Activated T-cell treated with anti-CD3 and anti-CD28 coated beads, Interleukin-2, amount 50 U/mL, for 4 hours (primary cell): ENCODE results near the gene EPX. TPM values are rescaled to one million over a fixed set of nuclear protein-coding genes. Genes with fewer than 3 reads are reported as not detected.

Experiments
- ATAC-seq, 2 donors: fragments of 200-7000 bp; cut with Tn5 transposase; one replicate each; pipeline ENCODE4 v1.10.0; 2021
- DNase-seq: peaks from one replicate; pipeline ENCODE4 v3.0.0-alpha.2; 2020
- H3K27me3 Mint-ChIP-seq: one replicate; pipeline ENCODE4 v1.8.0; 2021; ENCODE audit warnings: low read depth, mixed read lengths
- H3K36me3 Mint-ChIP-seq: one replicate; pipeline ENCODE4 v1.8.0; 2022; ENCODE audit warnings: mixed read lengths; ENCODE audit not compliant: insufficient read depth
- H3K4me1 Mint-ChIP-seq: one replicate; pipeline ENCODE4 v1.8.0; 2021; ENCODE audit warnings: low read depth, mixed read lengths
- H3K4me3 Mint-ChIP-seq: one replicate; pipeline ENCODE4 v1.8.0; 2021; ENCODE audit warnings: mild to moderate bottlenecking, moderate library complexity, mixed read lengths
- H3K9me3 Mint-ChIP-seq: one replicate; pipeline ENCODE4 v1.8.0; 2021; ENCODE audit warnings: mixed read lengths
- total RNA-seq, 3 donors: library from RNA; stranded (reverse); gene quantifications; one replicate each; pipeline ENCODE4 v1.2.1, GENCODE V29; 2021

The EPX gene
- total RNA-seq, 3 donors from 2014 or later = not detected

DNA sequence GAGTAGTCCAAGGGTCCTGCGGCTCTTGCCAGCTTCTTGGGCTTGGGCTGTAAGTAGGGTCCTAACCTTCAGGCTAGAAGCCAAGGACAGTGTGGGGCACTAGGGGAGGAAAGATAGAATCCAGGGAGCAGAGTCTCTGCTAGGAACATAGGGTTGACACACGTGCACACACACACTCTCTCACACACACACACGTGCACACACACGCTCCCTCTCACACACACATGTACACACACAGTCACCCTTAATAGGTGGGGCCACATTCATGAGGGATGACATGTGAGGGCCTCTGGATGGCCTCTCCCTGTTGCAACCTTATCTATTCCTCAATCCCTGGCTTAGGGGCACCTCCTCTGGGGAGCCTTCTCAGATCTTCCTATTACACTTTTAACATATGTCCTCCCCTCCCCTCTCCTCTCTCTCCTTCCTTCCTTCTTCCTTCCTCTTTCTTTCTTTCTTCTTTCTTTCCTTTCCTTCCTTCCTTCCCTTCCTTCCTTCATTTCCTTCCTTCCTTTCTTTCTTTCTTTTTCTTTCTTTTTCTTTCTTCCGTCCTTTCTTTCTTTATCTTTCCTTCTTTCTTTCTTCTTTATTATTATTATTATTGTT, 3.1 kb downstream of the EPX start:
- Mint-ChIP-seq H3K4me1 (peaks cover 1% of the 10 kb centered on the region), H3K9me3 (no peaks in the 10 kb centered on the region), H3K27me3 (peaks cover 14% of the 10 kb centered on the region), H3K4me3 (no peak overlapping the region), H3K36me3 (no peaks in the 10 kb centered on the region)
- DNase-seq (no peak), ATAC-seq (no peak)

DNA sequence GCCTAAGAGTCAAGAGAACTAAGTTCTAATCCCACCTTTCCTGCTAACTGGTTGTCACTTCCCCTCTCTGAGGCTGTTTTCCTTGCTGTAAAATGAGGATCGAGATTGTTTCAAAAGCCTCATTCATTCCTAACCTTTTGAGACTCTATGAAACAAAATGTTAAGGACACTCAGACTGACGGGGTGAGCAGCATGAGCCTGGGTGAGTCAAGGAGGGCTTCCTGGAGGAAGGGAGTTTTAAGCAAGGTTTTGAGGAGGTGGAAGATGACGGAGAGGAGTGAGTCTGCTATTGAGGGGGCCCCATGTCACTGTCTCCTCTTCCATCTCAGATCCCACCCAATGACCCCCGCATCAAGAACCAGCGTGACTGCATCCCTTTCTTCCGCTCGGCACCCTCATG, 4.1 kb downstream of the EPX start:
- no peaks in the 10 kb centered on the region for H3K36me3 Mint-ChIP-seq
- H3K27me3 Mint-ChIP-seq = peaks cover 13% of the 10 kb centered on the region
- ATAC-seq (no peak), DNase-seq (no peak)
- no peaks in the 10 kb centered on the region for H3K9me3 Mint-ChIP-seq
- peaks cover 1% of the 10 kb centered on the region for H3K4me1 Mint-ChIP-seq
- no peak overlapping the region for H3K4me3 Mint-ChIP-seq

DNA sequence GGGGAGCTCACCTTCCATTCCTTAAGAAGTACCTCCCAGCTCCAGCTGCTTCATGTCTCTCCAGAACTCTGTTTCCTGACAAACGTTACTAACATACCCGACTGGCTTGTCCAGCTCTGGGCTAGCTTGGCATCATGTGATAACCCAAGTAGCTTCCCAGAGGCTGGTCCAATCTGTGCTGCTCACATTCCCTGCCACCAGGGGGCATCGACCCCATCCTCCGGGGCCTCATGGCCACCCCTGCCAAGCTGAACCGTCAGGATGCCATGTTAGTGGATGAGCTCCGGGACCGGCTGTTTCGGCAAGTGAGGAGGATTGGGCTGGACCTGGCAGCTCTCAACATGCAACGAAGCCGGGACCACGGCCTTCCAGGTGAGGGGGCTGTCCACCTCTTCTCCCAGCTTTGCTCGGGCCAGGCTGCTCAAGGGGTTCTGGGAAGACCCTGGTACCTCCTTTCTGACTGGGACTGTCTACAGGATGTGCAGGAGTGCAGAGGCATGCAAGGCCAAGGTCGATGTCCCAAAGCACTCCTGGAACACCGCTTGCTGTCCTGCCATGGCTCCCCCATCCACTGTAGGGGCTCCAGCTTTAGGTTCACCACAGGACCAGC, 7.6 kb downstream of the EPX start:
- H3K27me3 Mint-ChIP-seq = peaks cover 10% of the 10 kb centered on the region
- DNase-seq = peak; percentile 44
- H3K4me1 Mint-ChIP-seq = peaks cover 1% of the 10 kb centered on the region
- no peaks in the 10 kb centered on the region for H3K36me3 Mint-ChIP-seq
- no peaks in the 10 kb centered on the region for H3K9me3 Mint-ChIP-seq
- H3K4me3 Mint-ChIP-seq = no peak overlapping the region
- peak; percentile 82 to 85 for ATAC-seq

DNA sequence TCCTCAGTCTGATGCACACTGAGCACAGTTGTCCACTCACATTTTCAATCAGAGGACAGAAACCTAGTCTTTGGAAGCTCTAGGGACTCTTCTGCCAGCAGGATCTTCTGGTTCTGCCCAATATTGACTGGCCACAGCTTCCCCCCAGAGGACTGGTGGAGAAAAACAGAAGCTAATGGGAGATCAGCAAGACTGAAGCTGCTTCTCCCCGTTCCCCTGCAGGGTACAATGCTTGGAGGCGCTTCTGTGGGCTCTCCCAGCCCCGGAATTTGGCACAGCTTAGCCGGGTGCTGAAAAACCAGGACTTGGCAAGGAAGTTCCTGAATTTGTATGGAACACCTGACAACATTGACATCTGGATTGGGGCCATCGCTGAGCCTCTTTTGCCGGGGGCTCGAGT, 10.3 kb downstream of the EPX start:
- ATAC-seq (no peak), DNase-seq (no peak)
- Mint-ChIP-seq H3K36me3 (peaks cover 4% of the 10 kb centered on the region), H3K4me3 (no peak overlapping the region), H3K9me3 (no peaks in the 10 kb centered on the region), H3K27me3 (peaks cover 7% of the 10 kb centered on the region), H3K4me1 (peaks cover 1% of the 10 kb centered on the region)

DNA sequence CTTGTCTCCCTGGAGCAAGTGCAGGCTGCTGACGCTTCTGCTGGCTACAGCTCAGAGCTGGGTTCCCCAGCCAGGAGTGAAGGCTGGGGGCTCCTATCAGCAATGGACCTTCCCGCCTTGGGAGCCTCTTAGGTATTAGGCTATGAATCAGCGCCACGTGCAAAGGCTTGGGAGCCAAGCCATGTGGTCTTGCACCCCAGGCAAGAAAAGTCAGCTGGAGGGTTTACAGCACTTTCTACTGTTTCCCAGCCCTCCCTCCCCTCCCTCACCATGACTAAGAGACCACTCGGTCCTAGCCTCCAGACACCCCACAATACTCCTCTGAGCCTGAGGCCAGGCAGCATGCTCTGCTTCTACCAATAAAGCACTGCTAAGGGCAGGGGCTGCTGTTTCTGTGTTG, 12.3 kb downstream of the EPX start:
- no peak overlapping the region for H3K4me3 Mint-ChIP-seq
- H3K9me3 Mint-ChIP-seq = no peaks in the 10 kb centered on the region
- no peaks in the 10 kb centered on the region for H3K27me3 Mint-ChIP-seq
- DNase-seq (no peak), ATAC-seq (no peak)
- H3K36me3 Mint-ChIP-seq = peaks cover 11% of the 10 kb centered on the region
- peaks cover 1% of the 10 kb centered on the region for H3K4me1 Mint-ChIP-seq

DNA sequence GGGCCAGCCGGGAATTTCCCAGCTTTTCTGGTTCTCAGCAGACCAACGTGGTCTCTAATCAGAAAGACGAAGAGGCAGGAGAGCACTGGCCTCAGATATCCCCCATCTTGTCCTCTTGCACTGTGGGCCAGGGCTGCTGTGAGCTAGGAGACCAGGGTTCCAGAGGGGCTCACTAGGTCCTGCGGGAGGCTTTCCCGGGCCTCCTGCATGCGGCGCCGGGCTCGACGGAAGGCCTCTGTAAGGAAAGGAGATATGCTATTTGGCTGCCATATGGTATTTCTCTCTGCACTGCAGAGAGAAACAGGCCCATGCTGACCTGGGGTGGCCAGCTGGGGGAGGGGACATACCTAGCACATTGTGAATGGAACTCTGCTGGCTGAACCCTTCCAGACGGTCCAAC, 13.4 kb downstream of the EPX start:
- no peak for DNase-seq
- ATAC-seq = no peak
- Mint-ChIP-seq H3K36me3 (peaks cover 18% of the 10 kb centered on the region), H3K9me3 (no peaks in the 10 kb centered on the region), H3K4me1 (no peaks in the 10 kb centered on the region), H3K27me3 (no peaks in the 10 kb centered on the region), H3K4me3 (no peak overlapping the region)

DNA sequence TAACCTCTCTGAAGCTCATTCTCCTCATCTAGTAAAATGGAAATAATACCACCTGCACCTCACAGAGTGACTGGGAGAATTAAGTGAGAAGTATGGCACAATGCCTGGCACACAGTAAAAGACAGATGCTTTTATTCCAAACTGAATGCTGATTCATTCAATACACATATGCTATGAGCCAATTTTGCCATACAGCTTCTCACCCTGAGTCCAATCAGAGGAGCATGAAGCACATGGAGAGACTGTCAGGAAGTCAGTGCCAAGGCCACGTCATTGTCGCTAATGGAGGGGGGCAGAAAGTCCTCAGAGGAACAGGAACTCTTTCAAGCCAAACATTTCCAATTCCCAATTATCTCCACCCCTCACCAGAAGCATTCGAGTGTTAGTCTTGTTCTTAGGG, 14.9 kb downstream of the EPX start:
- Mint-ChIP-seq H3K9me3 (no peaks in the 10 kb centered on the region), H3K36me3 (peaks cover 25% of the 10 kb centered on the region), H3K4me3 (no peak overlapping the region), H3K27me3 (no peaks in the 10 kb centered on the region), H3K4me1 (no peaks in the 10 kb centered on the region)
- ATAC-seq (no peak), DNase-seq (no peak)

DNA sequence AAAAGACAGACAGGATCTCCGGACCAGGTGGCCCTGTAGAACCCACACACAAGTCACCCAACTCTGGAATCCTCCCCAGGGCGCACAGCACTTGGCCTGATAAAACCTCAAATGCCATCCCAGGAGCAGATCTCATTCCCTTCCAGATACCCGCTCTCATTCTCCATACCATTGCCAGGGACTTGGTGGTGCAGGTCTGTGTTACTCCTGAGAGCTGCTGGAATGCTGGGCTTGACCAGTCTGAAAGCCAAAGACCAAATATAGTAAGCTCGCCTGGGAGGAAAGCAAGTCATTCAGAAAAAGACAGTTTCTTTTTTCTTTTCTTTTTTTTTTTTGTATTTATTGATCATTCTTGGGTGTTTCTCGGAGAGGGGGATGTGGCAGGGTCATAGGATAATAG, 15.8 kb downstream of the EPX start:
- no peaks in the 10 kb centered on the region for H3K4me1 Mint-ChIP-seq
- DNase-seq (no peak), ATAC-seq (no peak)
- no peaks in the 10 kb centered on the region for H3K27me3 Mint-ChIP-seq
- H3K36me3 Mint-ChIP-seq = peaks cover 25% of the 10 kb centered on the region
- no peaks in the 10 kb centered on the region for H3K9me3 Mint-ChIP-seq
- H3K4me3 Mint-ChIP-seq = no peak overlapping the region

DNA sequence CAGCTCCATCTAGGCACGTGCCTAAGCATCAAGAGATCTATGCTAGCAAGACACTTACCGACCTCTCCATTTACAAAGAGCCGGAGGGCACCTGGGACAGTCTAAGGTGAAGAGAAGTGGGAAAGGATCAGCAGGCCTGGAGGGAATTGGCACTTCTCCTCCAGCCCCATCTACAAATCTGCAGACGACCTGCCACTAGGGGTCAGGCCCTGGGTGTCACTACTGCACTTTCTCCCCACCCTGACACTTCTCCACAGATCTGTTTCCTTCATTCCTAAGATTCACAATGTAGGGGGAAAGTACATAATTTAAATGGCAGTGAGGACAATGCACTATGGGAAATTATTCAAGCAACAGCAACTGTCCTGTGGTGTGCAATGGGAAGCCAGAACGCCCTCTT, 18.4 kb downstream of the EPX start:
- Mint-ChIP-seq H3K4me3 (no peak overlapping the region), H3K27me3 (no peaks in the 10 kb centered on the region), H3K4me1 (no peaks in the 10 kb centered on the region), H3K36me3 (peaks cover 35% of the 10 kb centered on the region), H3K9me3 (no peaks in the 10 kb centered on the region)
- ATAC-seq (no peak), DNase-seq (no peak)

DNA sequence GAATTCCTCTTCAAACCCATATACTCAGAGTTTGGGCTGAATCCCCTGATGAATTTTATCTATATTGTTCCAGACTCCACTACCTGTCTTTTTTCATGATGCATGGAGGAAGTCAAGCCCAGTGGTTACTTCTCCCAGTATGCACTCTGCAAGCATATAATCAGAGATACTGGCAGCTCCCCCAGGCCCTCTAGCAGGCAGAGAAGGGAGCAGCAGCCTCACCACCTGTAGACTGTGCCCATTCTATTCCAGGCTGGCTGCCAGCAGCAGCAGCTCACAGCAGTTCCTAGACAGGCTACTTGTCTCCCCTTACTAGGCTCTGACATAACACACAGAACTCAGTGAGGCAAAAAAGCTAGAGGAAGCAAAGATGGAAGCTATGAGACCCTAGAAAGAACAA, 23.2 kb downstream of the EPX start:
- Mint-ChIP-seq H3K36me3 (peaks cover 21% of the 10 kb centered on the region), H3K4me1 (peaks cover 21% of the 10 kb centered on the region), H3K9me3 (no peaks in the 10 kb centered on the region), H3K4me3 (no peak overlapping the region), H3K27me3 (no peaks in the 10 kb centered on the region)
- DNase-seq (no peak), ATAC-seq (no peak)

DNA sequence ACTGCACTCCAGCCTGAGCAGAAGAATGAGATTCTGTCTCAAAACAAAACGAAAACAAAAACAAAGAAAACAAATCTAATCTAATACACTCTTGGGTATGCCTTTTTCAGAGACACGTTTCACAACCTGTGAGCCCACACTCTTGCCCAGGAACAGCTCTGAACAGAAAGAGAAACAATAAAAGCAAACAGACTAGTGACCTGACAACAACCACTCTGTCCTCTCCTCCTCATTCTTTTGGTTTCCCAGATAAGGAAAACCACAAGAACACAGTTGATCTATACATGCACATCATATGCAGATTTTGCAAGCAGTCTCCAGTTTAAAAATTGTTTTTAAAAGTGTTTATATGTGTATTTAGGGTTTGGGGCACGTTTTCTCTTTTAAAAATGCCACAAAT, 25.2 kb downstream of the EPX start:
- DNase-seq (no peak), ATAC-seq (no peak)
- peaks cover 25% of the 10 kb centered on the region for H3K4me1 Mint-ChIP-seq
- no peaks in the 10 kb centered on the region for H3K9me3 Mint-ChIP-seq
- peaks cover 13% of the 10 kb centered on the region for H3K36me3 Mint-ChIP-seq
- H3K4me3 Mint-ChIP-seq = peak overlapping the region; percentile 16
- no peaks in the 10 kb centered on the region for H3K27me3 Mint-ChIP-seq

DNA sequence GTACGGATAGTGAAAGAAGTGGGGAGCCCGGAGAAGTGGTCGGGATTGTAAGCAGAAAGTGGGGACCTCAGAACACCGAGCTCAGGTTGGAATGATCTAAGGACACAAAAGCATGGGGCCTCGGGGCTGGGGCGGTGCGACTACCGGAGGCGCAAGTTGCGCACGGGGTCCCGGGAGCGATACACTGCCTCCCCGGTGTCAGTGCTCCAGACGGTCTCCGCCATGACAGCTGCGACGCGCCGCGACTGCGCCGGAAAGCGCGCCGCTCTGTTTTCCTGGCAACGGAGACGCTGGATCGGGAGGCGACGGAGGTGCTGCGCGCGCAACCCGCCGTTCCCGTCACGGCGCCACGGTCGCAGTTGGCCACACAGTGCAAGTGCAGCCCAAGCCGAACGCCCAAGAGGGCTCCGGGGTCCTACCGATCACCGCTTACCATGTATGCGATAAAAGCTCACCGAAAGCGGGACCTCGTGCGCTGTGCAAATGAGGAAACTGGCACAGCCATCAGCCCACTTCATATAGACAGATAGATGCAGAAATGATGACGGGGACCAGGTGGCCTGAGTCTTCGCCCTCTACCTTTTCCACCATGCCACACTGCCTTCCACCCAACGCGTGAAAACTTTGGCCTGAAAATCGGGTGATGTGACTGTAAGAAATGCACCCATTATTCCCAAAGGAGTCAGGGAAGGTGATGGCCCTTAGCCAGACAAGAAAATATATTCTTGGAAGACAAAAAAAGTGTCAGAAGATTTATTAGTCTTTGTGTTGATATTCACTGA, 26.7 kb downstream of the EPX start, which contains the start of gene MKS1:
Gene MKS1, minus strand, starts transcription at position 249 of the 782 bp plus-strand sequence. Its CDS starts 25 bp downstream, at position 224.
- Mint-ChIP-seq H3K9me3 (no peaks in the 10 kb centered on the region), H3K4me3 (peak within 1 kb of the TSS; percentile 90), H3K36me3 (peaks cover 8% of the 10 kb centered on the region), H3K4me1 (peaks cover 27% of the 10 kb centered on the region), H3K27me3 (no peaks in the 10 kb centered on the region)
- DNase-seq = peak; percentile 92
- ATAC-seq = peak; percentile 99

DNA sequence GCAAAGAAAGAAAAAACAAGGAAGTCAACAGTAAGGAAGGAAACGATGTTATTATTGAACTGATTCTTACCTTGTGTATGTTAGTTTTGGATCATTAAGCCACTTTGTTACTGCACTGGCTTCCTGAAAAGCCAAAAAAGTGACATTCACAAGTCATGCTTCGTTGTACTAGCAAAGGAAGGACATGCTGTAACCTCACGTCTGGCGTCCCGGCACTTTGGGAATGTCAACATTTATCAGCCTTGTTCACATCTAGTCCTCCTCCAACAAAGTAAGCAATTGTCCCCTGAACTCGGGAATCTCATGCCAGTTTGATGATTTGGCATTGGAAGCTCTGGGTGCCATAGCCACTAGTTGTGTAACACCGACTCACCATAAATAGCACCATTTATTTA, 27.3 kb downstream of the EPX start:
- peaks cover 30% of the 10 kb centered on the region for H3K4me1 Mint-ChIP-seq
- DNase-seq (no peak), ATAC-seq (no peak)
- no peaks in the 10 kb centered on the region for H3K27me3 Mint-ChIP-seq
- no peaks in the 10 kb centered on the region for H3K9me3 Mint-ChIP-seq
- peaks cover 8% of the 10 kb centered on the region for H3K36me3 Mint-ChIP-seq
- H3K4me3 Mint-ChIP-seq = peak overlapping the region; percentile 90

DNA sequence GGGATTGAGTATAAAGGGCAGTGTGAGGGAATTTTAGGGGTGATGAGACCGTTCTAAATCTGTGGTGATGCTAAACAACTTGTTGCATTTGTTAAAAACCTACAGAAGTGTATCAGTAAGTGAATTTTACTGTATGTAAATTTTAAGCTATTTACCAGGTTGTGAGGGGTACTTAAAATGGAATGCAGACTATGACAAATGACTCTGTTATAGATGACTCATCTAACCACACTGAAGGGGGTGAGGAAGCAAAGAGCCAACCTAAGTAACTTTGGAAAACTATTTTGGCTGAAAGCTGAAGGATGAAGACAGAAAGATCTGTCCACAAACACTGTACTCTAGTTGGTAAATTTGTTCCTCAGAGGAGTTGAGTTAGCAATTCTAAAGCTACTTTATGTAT, 31.8 kb downstream of the EPX start:
- H3K4me1 Mint-ChIP-seq = peaks cover 18% of the 10 kb centered on the region
- H3K27me3 Mint-ChIP-seq = peaks cover 8% of the 10 kb centered on the region
- H3K4me3 Mint-ChIP-seq = no peak overlapping the region
- H3K9me3 Mint-ChIP-seq = no peaks in the 10 kb centered on the region
- no peaks in the 10 kb centered on the region for H3K36me3 Mint-ChIP-seq
- DNase-seq (no peak), ATAC-seq (peak; percentile 56 to 72)

DNA sequence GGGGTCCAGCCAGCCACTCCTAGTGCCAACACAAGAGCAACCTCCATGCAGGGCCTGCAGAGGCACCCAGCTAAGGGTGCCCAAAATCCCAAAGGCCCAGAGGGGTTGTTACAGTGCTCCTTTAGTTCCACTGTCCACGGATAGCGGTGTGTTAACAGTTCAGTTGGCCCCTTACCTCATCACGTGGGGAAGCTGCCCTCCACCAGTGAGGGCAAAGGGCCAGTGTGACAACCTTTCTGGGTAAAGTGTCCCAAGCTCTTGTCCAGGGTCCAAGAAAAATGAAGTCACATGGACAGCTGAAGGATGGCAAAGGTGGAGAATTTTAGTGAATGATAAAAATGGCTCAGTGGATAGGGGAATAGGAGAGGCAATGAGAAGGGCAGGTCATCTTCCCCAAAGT, 35.2 kb downstream of the EPX start:
- DNase-seq = no peak
- H3K4me3 Mint-ChIP-seq = no peak overlapping the region
- H3K4me1 Mint-ChIP-seq = peaks cover 5% of the 10 kb centered on the region
- no peaks in the 10 kb centered on the region for H3K36me3 Mint-ChIP-seq
- H3K9me3 Mint-ChIP-seq = no peaks in the 10 kb centered on the region
- peaks cover 15% of the 10 kb centered on the region for H3K27me3 Mint-ChIP-seq
- ATAC-seq = no peak
